ENCODE data around the gene KDM1A. TPM values are rescaled to one million over a fixed set of nuclear protein-coding genes. Genes with fewer than 3 reads are reported as not detected.

The KDM1A gene
- total RNA-seq, 1 donor from 2014 or later = 44.5 TPM

DNA sequence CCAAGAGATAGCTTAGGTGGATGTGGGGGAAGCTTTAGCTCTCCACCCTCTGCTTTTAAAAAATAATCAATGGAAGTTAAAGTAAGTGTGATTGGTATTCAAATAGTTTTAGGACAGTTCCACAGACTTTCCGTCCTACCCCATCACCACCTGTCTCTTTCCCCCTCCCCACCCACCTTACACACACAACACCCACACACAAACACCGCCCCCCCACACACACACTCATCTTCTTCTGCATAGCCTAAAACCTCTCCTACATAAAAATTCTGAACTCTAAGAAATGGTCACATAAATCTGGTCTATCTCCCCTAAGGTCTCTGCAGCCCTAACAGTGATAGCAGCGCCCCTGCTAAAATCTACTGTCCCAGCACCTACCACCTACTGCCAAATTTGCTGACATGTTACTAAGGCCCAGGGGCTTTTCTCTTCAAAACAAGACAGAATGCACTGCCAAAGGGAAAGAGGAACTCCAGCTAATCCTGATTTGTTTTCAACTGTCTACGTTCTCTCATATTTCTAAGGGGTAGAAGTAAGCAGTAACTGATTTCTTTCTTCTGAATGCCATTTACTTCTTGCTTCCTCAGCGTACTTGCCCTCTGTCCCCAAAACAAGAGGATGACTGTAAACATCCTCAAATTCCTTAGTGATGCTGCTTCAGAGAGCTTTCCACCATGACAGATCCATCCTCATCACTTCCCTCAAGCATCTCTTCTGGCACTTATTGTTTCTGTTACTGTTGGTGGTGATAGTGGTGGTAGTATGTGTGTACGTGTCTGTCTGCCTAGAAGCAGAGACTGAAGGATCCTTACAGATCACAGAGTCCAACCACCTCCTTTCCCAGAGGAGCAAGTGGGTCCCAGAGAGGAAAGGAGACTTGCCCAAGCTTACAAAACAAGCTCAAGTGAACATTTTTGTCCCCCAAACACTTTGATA, 92.6 kb downstream of the KDM1A start:
- ATAC-seq = no peak

DNA sequence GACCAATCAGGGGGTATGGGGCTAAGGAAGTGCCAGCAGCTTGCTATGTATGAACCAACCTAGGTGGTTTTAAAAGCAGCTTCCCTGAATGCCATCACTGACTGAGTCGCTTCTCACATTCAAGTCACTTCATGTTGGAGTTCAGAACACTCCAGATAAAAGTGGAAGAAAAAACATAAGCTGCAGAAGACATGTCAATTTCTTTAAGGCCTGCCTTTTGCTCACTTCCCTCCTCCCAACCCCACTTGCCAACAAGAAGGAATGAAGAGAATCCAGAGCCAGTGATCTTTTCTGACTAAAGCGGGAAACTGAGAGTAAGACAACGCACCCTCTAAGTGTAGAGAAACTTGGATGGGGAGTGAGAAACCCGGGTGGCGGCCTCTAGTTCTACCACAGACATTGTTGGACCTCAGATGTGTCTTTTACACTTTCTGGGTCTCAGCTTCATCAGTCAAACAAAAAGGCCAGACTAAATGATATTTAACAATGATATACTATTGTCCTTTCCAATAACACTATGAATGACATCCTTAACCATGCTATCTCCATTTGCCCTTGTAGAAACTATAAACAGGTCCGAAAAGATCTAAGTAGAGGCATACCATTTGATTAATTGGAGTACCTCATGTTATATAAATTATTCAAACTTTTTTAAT, 95.3 kb downstream of the KDM1A start:
- ATAC-seq = peak; percentile 29

DNA sequence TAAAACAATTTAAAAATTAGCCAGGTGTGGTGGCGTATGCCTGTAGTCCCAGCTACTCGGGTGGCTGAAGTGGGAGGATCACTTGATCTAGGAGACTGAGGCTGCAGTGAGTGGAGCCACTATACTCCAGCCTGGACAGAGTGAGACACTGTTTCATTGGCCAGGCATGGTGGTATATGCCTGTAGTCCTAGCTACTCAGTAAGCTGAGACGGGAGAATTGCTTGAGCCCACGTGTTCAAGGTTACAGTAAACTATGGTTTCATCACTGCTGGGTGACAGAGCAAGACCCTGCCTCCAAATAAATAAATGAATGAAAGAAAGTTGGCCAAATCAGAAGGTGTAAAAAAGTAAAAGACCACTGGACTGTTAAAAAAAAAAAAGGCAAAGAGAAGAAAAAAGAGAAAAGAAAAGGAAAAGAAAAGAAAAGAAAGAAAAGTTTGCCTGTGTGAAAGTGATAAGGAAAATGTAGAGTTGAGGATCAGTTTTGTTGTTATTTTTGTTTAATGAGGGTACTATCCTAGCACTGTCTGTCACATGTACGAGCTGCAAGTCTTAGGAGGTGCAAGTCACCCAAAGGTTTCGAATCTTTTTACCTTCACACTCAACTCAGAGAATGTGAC, 97.1 kb downstream of the KDM1A start:
- no peak for ATAC-seq

DNA sequence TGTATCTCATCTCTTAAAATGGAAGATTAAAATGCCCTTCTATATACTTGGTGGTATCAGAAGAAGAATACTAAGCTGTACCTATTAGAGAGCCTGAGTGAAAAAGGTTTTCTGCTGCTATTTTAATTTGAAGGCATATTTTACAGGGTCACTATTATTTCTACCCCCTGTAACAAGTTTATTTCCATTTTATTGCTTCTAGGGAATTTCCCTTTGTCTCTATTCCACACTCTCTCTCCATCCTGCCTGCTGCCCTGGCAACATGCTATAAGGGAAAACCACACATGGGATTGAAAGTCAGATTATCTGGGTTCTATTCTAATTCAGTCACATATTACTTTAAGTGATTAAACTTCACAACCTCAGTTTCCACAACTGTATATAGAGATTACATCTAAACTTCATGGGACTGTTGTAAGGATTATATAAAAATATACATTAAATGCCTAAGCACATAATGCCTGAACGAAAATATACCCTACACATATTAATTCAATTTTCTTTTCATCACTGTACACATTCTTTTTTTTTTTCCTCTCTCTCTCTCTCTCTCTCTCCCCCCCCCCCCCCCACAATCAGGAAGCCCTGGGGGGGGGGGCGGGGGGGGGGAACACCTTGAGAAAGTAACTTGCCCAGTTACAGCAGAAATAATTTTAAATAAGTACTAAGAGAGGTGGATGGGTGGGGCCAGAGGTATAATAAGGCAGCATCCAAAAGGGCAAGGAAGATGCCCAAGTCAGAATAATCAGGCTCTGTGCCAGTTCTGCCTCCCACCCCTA, 97.8 kb downstream of the KDM1A start:
- ATAC-seq = no peak

DNA sequence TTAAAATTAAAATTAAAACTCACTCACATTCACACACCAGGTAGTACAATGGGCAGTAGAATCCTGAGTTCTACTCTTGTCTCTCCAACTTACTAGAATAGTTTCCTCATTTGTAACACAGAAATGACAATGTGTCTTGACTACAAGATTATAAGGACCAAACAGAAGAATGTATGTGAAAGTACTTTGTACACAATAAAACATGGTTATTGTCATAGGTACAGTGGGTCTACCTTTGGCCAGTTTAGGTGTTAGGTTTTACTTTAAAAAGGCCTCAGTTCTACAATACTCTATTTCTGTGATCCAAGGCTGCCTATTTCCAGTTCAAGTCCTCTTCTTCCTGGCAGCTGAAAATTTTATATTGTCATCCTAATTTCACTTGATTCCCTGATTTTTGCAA, 99.1 kb downstream of the KDM1A start:
- no peak for ATAC-seq

- no peak for ATAC-seq
Observed at GRCh38 chr1:23118957-23119792, 99.9 kb downstream of the KDM1A start.

- ATAC-seq = no peak
Observed at GRCh38 chr1:23120383-23120782, 101.1 kb downstream of the KDM1A start.

- peak; percentile 60 for ATAC-seq
Observed at GRCh38 chr1:23122023-23122748, 102.9 kb downstream of the KDM1A start.

DNA sequence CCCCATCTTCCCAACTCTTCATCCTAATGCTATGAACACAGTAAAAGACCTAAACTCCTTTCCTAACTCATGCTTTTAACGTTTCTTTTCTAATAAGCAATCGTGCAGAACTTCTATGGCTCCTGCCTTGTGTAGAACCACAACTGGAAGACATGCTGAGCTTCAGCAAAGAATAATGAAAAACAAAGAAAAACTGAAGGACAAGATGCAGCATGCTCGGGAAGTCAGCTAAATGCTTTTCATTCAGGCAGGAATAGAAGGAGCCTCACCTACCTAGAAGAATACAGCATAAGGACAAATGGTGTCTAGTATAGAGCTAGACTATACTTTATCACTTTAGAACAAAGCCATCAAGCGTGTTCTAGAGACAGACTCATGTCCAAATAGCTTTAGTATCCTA, 103.5 kb downstream of the KDM1A start:
- peak; percentile 64 for ATAC-seq

DNA sequence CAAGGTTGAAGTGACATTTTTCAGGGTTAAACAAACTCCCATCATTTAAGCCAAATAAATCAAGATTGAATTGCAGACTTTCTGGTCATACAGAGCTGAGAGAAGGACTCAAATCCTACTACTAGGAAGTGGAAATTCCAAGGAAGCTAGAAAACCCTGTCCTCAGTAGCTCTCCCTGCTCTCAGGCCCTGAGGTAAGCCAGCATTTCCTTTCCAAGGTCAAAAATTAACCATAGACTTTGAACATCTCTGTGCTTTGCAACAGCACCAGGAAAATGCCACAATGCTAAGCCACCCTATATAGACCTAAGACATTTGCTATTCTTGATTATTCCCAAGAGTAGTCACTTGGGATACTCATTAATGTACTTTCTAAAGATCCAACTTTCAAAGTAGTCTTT, 104.3 kb downstream of the KDM1A start:
- no peak for ATAC-seq

- no peak for ATAC-seq
Observed at GRCh38 chr1:23124259-23125026, 105.2 kb downstream of the KDM1A start.

DNA sequence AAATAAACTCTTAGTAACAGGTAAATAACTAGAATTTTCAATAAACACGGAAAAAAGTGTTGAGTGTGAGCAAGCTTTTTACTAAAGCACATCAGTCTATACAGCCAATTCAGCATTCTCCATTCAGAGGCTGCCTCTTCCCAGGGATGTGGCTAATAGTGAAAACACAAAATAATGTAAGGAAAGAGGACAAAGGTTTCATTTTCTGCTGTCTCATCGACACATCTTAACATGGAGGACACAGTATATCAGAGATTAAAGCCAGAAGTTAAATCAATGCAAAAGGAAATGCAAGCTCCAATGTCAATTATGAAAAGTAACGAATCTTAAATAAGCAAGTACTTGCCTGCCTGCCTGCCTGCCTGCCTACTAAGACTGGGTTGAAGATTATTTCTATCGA, 106.2 kb downstream of the KDM1A start:
- no peak for ATAC-seq

DNA sequence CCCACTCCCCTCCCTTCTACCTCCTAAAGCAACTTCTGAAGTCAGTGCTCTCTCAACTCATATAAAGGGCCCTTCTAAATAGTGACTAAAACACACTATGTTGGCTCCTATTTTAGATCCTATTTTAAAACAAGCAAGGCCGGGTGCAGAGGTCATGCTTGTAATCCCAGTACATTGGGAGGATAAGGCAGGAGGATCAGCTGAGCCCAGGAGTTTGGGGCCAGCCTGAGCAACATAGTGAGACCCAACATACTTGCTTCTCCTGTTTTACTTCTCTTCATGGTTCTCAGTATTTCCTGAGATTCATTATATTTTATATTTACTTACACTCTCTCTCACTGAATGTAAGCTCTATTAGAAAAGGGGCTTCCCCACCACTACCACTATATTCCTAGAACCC, 106.9 kb downstream of the KDM1A start:
- peak; percentile 67 for ATAC-seq

DNA sequence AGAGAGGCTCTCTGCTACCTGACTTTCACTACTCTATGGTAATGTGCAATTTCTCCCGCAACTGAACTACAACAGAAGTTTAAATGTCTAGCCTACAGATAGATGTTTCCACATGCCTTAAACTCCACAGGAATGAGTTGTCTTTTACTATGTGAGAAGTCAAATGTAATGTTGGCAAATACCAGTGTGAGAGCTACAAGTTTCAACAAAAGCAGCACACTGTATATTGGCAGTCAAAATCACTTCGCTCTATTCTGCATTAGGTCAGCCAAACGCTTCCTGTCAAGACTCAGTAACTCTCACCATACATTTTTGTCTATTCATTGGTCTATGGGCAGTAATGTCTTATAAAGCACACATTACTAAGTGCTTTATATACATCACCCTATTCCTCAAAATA, 107.5 kb downstream of the KDM1A start:
- ATAC-seq = peak; percentile 70

DNA sequence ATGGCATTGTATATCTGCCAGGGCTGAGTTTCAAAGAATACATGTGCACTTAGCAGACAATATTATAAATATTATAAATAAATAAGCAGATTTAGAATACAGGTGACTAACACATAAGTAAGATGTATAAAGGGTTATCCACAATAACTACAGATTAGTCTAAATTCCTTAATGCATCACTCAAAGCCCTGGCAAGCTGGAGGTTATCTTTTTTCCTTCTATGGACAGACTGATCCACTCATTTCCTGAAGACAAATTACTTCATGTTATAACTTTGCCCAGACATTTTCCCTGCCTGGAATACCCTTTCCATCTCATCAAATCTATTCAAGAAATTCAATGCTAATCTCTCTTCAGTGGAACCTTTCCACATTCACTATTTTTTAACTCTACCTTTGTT, 110.6 kb downstream of the KDM1A start:
- ATAC-seq = peak; percentile 35

GRCh38 chr1:23132033-23132432, 112.8 kb downstream of the KDM1A start:
- ATAC-seq = no peak

Data from esophagus mucosa (tissue), 1 donor.